Measurements from ENCODE around the gene NEDD4L. TPM values are rescaled to one million over a fixed set of nuclear protein-coding genes. Genes with fewer than 3 reads are reported as not detected.
"Not testable (repeated sequence)": the region's sequence is repeated elsewhere in the genome, so short reads cannot be mapped to it uniquely, and the experiment has no call there.

NEDD4L gene
- polyA plus RNA-seq (2013, experiment 1 of 2) = 34.9 TPM
- polyA plus RNA-seq (2013, experiment 2 of 2) = 33.9 TPM

DNA sequence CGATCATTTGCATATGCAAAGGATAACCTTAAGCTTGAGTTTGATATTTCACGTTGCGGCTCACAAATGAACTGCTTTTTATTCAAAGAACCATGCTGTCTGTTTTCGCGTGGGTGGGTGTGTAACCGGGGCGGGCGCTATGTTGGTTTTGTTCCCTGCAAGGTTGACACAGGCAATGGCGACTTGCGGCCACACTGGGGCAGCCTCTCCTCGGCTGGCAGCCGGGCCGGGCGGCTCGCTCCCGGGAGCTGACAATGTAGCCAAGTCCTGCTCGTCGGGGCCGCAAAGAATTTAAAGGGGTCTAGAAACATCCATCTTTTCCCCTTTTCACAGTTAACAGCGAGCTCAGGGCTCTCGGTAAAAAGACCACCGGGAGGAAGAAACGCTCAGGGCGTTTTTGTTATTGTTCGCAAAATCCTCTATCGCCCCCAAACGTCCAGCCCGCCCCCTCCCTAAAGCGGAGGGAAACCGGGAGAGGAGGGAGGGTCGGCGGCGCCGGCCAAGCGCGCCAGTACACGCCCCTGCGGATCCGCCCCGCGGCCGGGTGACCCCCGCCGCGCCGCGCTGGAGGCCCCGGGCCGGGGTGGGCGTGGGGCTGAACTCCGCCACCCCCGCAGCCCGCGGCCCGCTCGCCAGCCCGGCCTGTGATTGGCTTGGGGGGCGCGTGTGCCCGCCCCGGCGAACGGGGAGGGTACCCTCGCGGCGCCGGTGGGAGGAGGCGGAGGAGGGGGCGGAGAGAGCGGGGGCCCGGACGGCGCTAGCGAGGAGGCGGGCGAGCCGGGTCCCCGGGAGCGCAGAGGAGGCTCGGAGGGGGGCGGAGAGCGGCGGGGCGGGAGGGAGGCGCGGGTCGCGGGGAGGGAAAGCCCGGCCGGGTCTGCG lies at the start of gene NEDD4L:
NEDD4L (plus strand) TSS at position 736 of the 879 bp plus-strand sequence. CDS start 435 bp downstream, outside the sequence.
- Histone ChIP-seq H3K4ac (ENCODE audit: low read length) (no peak within 1 kb of the TSS), H3K23ac (ENCODE audit: low read depth, low read length, poor library complexity) (no peak within 1 kb of the TSS), H3K14ac (ENCODE audit: low read length) (peak within 1 kb of the TSS; percentile 17), H3K79me1 (ENCODE audit: low read depth, low read length) (peaks cover 2% of the 10 kb centered on the region), H2BK12ac (ENCODE audit: low read length) (no peak within 1 kb of the TSS), H3K9me3 (replicated peaks in 1 of 2; ENCODE audit: control insufficient read depth in 2 of 2, insufficient read depth in 1 of 2, low read depth in 1 of 2, low read length in 2 of 2) (no peaks in the 10 kb centered on the region), H2BK120ac (ENCODE audit: low read depth, low read length) (no peak within 1 kb of the TSS), H3K36me3 (replicated peaks in 1 of 2; ENCODE audit: control insufficient read depth in 2 of 2, insufficient read depth in 2 of 2, low read length in 2 of 2) (no peaks in the 10 kb centered on the region), H4K91ac (ENCODE audit: low read depth, low read length, poor library complexity) (no peak within 1 kb of the TSS), H3K18ac (ENCODE audit: low read length) (peak within 1 kb of the TSS; percentile 96), H3K27ac (replicated peaks; ENCODE audit: low read length) (peak within 1 kb of the TSS; percentile 94), H3K9ac (ENCODE audit: low read depth, low read length, poor library complexity) (peak within 1 kb of the TSS; percentile 95), H4K8ac (ENCODE audit: low read depth, low read length) (no peak within 1 kb of the TSS), H3K4me3 (ENCODE audit: low read length in 2 of 2) (peak within 1 kb of the TSS; percentile 86), H3K27me3 (ENCODE audit: control insufficient read depth in 3 of 3, insufficient read depth in 3 of 3, low read depth in 1 of 3, low read length in 3 of 3) (no peaks in the 10 kb centered on the region), H3K4me2 (ENCODE audit: insufficient read depth, low read length, poor library complexity, severe bottlenecking) (peak within 1 kb of the TSS; percentile 95), H2AFZ (ENCODE audit: low read length) (peak within 1 kb of the TSS; percentile 93), H2BK15ac (ENCODE audit: low read length) (no peak within 1 kb of the TSS), H3K4me1 (ENCODE audit: control insufficient read depth in 2 of 2, insufficient read depth in 1 of 2, low read depth in 1 of 2, low read length in 2 of 2) (peaks cover 8 to 12% of the 10 kb centered on the region in 2 donors), H2BK5ac (ENCODE audit: low read length) (peak within 1 kb of the TSS; percentile 10), H2AK5ac (ENCODE audit: low read depth, low read length) (no peak within 1 kb of the TSS)
- peak; percentile 85 for DNase-seq (ENCODE audit: low spot score)
- no CpG with 5 or more reads among the region's 91 CpGs for WGBS, 2 donors (ENCODE audit: extremely low coverage in 2 of 2, insufficient read length in 2 of 2, insufficient replicate concordance in 1 of 2)

DNA sequence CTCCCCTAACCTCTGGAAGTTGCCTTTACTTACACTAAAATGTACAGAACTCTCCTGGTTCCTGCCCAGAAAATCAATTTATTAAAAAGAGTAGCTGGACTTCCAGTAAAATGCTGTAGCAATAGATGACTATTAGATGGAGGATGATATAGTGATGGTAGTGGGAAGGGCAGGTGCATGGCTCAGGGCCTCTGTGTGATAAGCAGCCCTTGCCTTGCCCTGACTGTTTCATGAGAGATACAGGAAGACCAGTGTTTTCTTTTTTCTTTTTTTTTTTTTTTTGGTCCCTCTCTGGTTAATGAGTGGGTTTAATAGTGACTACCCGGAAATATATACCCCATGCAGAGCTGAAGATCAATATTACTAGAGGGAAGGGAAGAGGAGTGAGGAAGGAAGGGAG lies 48.7 kb upstream of the NEDD4L start:
- Histone ChIP-seq H2BK15ac (ENCODE audit: low read length) (no peak overlapping the region), H3K4ac (ENCODE audit: low read length) (no peak overlapping the region)
- WGBS, 2 donors (ENCODE audit: extremely low coverage in 2 of 2, insufficient read length in 2 of 2, insufficient replicate concordance in 1 of 2) = no CpG with 5 or more reads among the region's 1 CpG

DNA sequence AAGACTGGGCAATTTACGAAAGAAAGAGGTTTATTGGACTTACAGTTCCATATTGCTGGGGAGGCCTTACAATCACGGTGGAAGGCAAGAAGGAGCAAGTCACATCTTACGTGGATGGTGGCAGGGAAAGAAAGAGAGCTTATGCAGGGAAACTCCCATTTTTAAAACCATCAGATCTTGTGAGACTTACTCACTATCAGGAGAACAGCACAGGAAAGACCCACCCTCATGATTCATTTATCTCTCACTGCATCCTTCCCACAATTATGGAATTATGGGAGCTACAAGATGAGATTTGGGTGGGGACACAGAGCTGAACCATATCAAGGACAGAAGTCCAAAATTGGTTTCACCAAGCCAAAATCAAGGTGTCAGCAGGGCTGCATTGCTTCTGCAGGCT lies 47.1 kb upstream of the NEDD4L start:
- not testable (repeated sequence) for H3K9me3 ChIP-seq (replicated peaks in 1 of 2; ENCODE audit: control insufficient read depth in 2 of 2, insufficient read depth in 1 of 2, low read depth in 1 of 2, low read length in 2 of 2); H3K27ac ChIP-seq (replicated peaks; ENCODE audit: low read length); H3K14ac ChIP-seq (ENCODE audit: low read length); H3K27me3 ChIP-seq (ENCODE audit: control insufficient read depth in 3 of 3, insufficient read depth in 3 of 3, low read depth in 1 of 3, low read length in 3 of 3); H3K9ac ChIP-seq (ENCODE audit: low read depth, low read length, poor library complexity); H3K18ac ChIP-seq (ENCODE audit: low read length); H2AK5ac ChIP-seq (ENCODE audit: low read depth, low read length); H3K23ac ChIP-seq (ENCODE audit: low read depth, low read length, poor library complexity); H2BK120ac ChIP-seq (ENCODE audit: low read depth, low read length); H4K8ac ChIP-seq (ENCODE audit: low read depth, low read length); H3K4ac ChIP-seq (ENCODE audit: low read length); H3K4me1 ChIP-seq (ENCODE audit: control insufficient read depth in 2 of 2, insufficient read depth in 1 of 2, low read depth in 1 of 2, low read length in 2 of 2); DNase-seq (ENCODE audit: low spot score); H2BK5ac ChIP-seq (ENCODE audit: low read length); H2BK12ac ChIP-seq (ENCODE audit: low read length); H3K79me1 ChIP-seq (ENCODE audit: low read depth, low read length); H2BK15ac ChIP-seq (ENCODE audit: low read length); H3K4me2 ChIP-seq (ENCODE audit: insufficient read depth, low read length, poor library complexity, severe bottlenecking); H3K4me3 ChIP-seq (ENCODE audit: low read length in 2 of 2); H4K91ac ChIP-seq (ENCODE audit: low read depth, low read length, poor library complexity); H3K36me3 ChIP-seq (replicated peaks in 1 of 2; ENCODE audit: control insufficient read depth in 2 of 2, insufficient read depth in 2 of 2, low read length in 2 of 2); H2AFZ ChIP-seq (ENCODE audit: low read length)
- WGBS, 2 donors (ENCODE audit: extremely low coverage in 2 of 2, insufficient read length in 2 of 2, insufficient replicate concordance in 1 of 2) = no CpG with 5 or more reads among the region's 3 CpGs

More for the DNA sequence above, 48.7 kb upstream of the NEDD4L start:
- no peak overlapping the region for H3K9ac ChIP-seq (ENCODE audit: low read depth, low read length, poor library complexity)
- H3K27me3 ChIP-seq (ENCODE audit: control insufficient read depth in 3 of 3, insufficient read depth in 3 of 3, low read depth in 1 of 3, low read length in 3 of 3) = peaks cover 0 to 4% (median 0%) of the 10 kb centered on the region in 3 experiments
- no peak overlapping the region for H4K91ac ChIP-seq (ENCODE audit: low read depth, low read length, poor library complexity)
- H3K79me1 ChIP-seq (ENCODE audit: low read depth, low read length) = no peaks in the 10 kb centered on the region
- no peak overlapping the region for H3K18ac ChIP-seq (ENCODE audit: low read length)
- no peak overlapping the region for H2AFZ ChIP-seq (ENCODE audit: low read length)
- no peak overlapping the region for H3K4me2 ChIP-seq (ENCODE audit: insufficient read depth, low read length, poor library complexity, severe bottlenecking)
- peaks cover 0 to 6% of the 10 kb centered on the region in 2 donors for H3K4me1 ChIP-seq (ENCODE audit: control insufficient read depth in 2 of 2, insufficient read depth in 1 of 2, low read depth in 1 of 2, low read length in 2 of 2)
- no peak for DNase-seq (ENCODE audit: low spot score)
- H4K8ac ChIP-seq (ENCODE audit: low read depth, low read length) = no peak overlapping the region
- no peaks in the 10 kb centered on the region for H3K9me3 ChIP-seq (replicated peaks in 1 of 2; ENCODE audit: control insufficient read depth in 2 of 2, insufficient read depth in 1 of 2, low read depth in 1 of 2, low read length in 2 of 2)
- H2BK5ac ChIP-seq (ENCODE audit: low read length) = no peak overlapping the region
- H3K14ac ChIP-seq (ENCODE audit: low read length) = no peak overlapping the region
- H3K36me3 ChIP-seq (replicated peaks in 1 of 2; ENCODE audit: control insufficient read depth in 2 of 2, insufficient read depth in 2 of 2, low read length in 2 of 2) = no peaks in the 10 kb centered on the region
- H2BK120ac ChIP-seq (ENCODE audit: low read depth, low read length) = no peak overlapping the region
- no peak overlapping the region for H2AK5ac ChIP-seq (ENCODE audit: low read depth, low read length)
- no peak overlapping the region for H3K4me3 ChIP-seq (ENCODE audit: low read length in 2 of 2)
- no peak overlapping the region for H2BK12ac ChIP-seq (ENCODE audit: low read length)
- H3K27ac ChIP-seq (replicated peaks; ENCODE audit: low read length) = no peak overlapping the region
- H3K23ac ChIP-seq (ENCODE audit: low read depth, low read length, poor library complexity) = no peak overlapping the region

DNA sequence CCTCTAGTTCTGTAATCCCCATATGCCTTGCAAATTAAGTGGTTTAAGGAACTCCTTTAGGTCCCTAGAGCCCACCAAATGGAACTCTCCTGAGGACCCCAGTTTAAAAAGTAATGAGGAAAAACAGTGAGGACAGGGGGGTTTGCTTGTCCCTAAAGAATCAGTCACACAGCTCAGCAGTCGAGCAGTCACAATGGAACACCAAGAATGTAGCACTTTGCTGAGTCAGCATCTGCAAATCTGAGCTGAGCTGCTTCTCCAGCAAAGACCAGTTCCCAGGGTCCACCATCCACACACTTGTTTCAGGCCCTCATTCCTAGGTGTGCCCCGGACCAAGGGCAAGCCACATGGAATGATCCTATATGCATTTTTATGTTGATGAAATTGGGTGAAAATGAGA lies 46.2 kb upstream of the NEDD4L start:
- no CpG with 5 or more reads among the region's 2 CpGs for WGBS, 2 donors (ENCODE audit: extremely low coverage in 2 of 2, insufficient read length in 2 of 2, insufficient replicate concordance in 1 of 2)
- H2BK120ac ChIP-seq (ENCODE audit: low read depth, low read length) = no peak overlapping the region
- H3K4me2 ChIP-seq (ENCODE audit: insufficient read depth, low read length, poor library complexity, severe bottlenecking) = no peak overlapping the region

More for the DNA sequence above, 46.2 kb upstream of the NEDD4L start:
- no peaks in the 10 kb centered on the region for H3K9me3 ChIP-seq (replicated peaks in 1 of 2; ENCODE audit: control insufficient read depth in 2 of 2, insufficient read depth in 1 of 2, low read depth in 1 of 2, low read length in 2 of 2)
- H4K8ac ChIP-seq (ENCODE audit: low read depth, low read length) = no peak overlapping the region
- H3K4ac ChIP-seq (ENCODE audit: low read length) = no peak overlapping the region
- no peak overlapping the region for H3K4me3 ChIP-seq (ENCODE audit: low read length in 2 of 2)
- H3K14ac ChIP-seq (ENCODE audit: low read length) = no peak overlapping the region
- H3K18ac ChIP-seq (ENCODE audit: low read length) = no peak overlapping the region
- H3K27me3 ChIP-seq (ENCODE audit: control insufficient read depth in 3 of 3, insufficient read depth in 3 of 3, low read depth in 1 of 3, low read length in 3 of 3) = peaks cover 0 to 4% (median 0%) of the 10 kb centered on the region in 3 experiments
- no peaks in the 10 kb centered on the region for H3K36me3 ChIP-seq (replicated peaks in 1 of 2; ENCODE audit: control insufficient read depth in 2 of 2, insufficient read depth in 2 of 2, low read length in 2 of 2)
- peaks cover 0 to 6% of the 10 kb centered on the region in 2 donors for H3K4me1 ChIP-seq (ENCODE audit: control insufficient read depth in 2 of 2, insufficient read depth in 1 of 2, low read depth in 1 of 2, low read length in 2 of 2)
- DNase-seq (ENCODE audit: low spot score) = peak; percentile 8
- H2AK5ac ChIP-seq (ENCODE audit: low read depth, low read length) = no peak overlapping the region
- H2BK5ac ChIP-seq (ENCODE audit: low read length) = no peak overlapping the region
- H2BK12ac ChIP-seq (ENCODE audit: low read length) = no peak overlapping the region
- H2AFZ ChIP-seq (ENCODE audit: low read length) = no peak overlapping the region
- no peak overlapping the region for H2BK15ac ChIP-seq (ENCODE audit: low read length)
- H4K91ac ChIP-seq (ENCODE audit: low read depth, low read length, poor library complexity) = no peak overlapping the region
- no peaks in the 10 kb centered on the region for H3K79me1 ChIP-seq (ENCODE audit: low read depth, low read length)
- no peak overlapping the region for H3K23ac ChIP-seq (ENCODE audit: low read depth, low read length, poor library complexity)
- H3K9ac ChIP-seq (ENCODE audit: low read depth, low read length, poor library complexity) = no peak overlapping the region
- no peak overlapping the region for H3K27ac ChIP-seq (replicated peaks; ENCODE audit: low read length)

Measured in neuronal stem cell (in vitro differentiated cells).